ENCODE results near the gene MOV10.

DNA sequence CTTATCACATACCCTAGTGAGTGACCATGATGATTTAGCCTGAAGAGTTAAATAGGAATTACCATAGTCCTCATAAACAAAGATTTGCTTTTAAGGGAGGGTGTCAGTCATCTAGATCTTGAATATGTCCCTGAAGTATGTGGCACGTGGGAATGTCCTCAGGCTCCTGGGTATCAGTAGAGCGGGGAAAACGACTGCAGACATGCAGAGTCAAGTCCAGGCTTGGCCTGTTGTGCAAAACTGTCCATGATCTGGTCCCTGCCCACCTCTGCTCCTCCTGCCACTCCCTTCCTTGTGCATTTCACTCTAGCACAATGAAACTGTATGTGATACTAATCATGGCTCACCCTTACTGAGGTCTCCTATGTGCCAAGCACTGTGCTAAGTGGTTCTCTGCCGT lies 12.9 kb downstream of the MOV10 start:
- TF ChIP-seq ZNF138 (tag by site-specific recombination; IDR thresholded peaks at IDR 0.05; ENCODE audit: borderline replicate concordance) (no peak), YY1 (tag by site-specific recombination; IDR thresholded peaks at IDR 0.05) (no peak), ZNF600 (tag by site-specific recombination; IDR thresholded peaks at IDR 0.05) (no peak), ZNF274 (IDR thresholded peaks at IDR 0.05; ENCODE audit: low read length) (no peak), ZNF274 (tag by site-specific recombination; IDR thresholded peaks at IDR 0.05; ENCODE audit: borderline replicate concordance) (no peak), ZNF785 (tag by site-specific recombination; IDR thresholded peaks at IDR 0.05) (no peak), ZSCAN23 (tag by site-specific recombination; IDR thresholded peaks at IDR 0.05) (no peak), ZNF768 (tag by site-specific recombination; IDR thresholded peaks at IDR 0.05) (no peak), MYNN (tag by site-specific recombination; IDR thresholded peaks at IDR 0.05; ENCODE audit: borderline replicate concordance) (no peak)
- TF ChIP-seq, protein P1, sequence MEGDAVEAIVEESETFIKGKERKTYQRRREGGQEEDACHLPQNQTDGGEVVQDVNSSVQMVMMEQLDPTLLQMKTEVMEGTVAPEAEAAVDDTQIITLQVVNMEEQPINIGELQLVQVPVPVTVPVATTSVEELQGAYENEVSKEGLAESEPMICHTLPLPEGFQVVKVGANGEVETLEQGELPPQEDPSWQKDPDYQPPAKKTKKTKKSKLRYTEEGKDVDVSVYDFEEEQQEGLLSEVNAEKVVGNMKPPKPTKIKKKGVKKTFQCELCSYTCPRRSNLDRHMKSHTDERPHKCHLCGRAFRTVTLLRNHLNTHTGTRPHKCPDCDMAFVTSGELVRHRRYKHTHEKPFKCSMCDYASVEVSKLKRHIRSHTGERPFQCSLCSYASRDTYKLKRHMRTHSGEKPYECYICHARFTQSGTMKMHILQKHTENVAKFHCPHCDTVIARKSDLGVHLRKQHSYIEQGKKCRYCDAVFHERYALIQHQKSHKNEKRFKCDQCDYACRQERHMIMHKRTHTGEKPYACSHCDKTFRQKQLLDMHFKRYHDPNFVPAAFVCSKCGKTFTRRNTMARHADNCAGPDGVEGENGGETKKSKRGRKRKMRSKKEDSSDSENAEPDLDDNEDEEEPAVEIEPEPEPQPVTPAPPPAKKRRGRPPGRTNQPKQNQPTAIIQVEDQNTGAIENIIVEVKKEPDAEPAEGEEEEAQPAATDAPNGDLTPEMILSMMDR (tag by site-specific recombination; IDR thresholded peaks at IDR 0.05) = no peak
